Thoracic aorta (tissue), 2 donors: ENCODE data around the gene DEAF1. TPM values are rescaled to one million over a fixed set of nuclear protein-coding genes. Genes with fewer than 3 reads are reported as not detected.
A peak's percentile ranks its signal among the peaks of the same experiment; 100 is the strongest.

ENCODE experiments used
- ATAC-seq: fragments of 150-250 bp; one replicate; pipeline ENCODE4 v1.8.0; 2017; ENCODE audit warnings: low read depth; ENCODE audit not compliant: insufficient number of reproducible peaks, low FRiP score
- DNase-seq: peaks from one replicate; pipeline ENCODE4 v3.0.0-alpha.2; 2020; ENCODE audit warnings: low spot score
- H3K27ac ChIP-seq, 2 donors: fragments of 200-600 bp; sonication (generic); 1 replicate in 1 of 2; 2 replicates in 1 of 2; pipeline ENCODE4 v1.5.1; 2016; ENCODE audit warnings: mild to moderate bottlenecking in 2 of 2, moderate library complexity in 2 of 2
- H3K27me3 ChIP-seq: fragments of 200-600 bp; sonication (generic); replicated peaks from 2 replicates; pipeline ENCODE4 v1.6.0; 2016; ENCODE audit warnings: mild to moderate bottlenecking; ENCODE audit not compliant: insufficient read depth
- H3K36me3 ChIP-seq: fragments of 200-600 bp; sonication (generic); one replicate; pipeline ENCODE4 v1.5.1; 2016
- H3K4me1 ChIP-seq, 2 donors: fragments of 200-600 bp; sonication (generic); 1 replicate in 1 of 2; 2 replicates in 1 of 2; pipeline versions ENCODE4 v1.5.1 to v1.6.0; 2016; ENCODE audit warnings: low read depth in 2 of 2, mild to moderate bottlenecking in 1 of 2; ENCODE audit not compliant: control insufficient read depth in 1 of 2
- H3K4me3 ChIP-seq: fragments of 200-600 bp; sonication (generic); 2 replicates; pipeline ENCODE4 v1.5.1; 2016; ENCODE audit warnings: mild to moderate bottlenecking
- H3K9me3 ChIP-seq: fragments of 200-600 bp; sonication (generic); 2 replicates; pipeline ENCODE4 v1.5.1; 2016
- total RNA-seq, 2 donors: library from RNA; depleted of rRNA; stranded (reverse); fragments of >200 nt; gene quantifications; one replicate each; pipeline versions ENCODE4 v1.1.0 to v1.2.3, GENCODE V29; 2016
- TF ChIP-seq, protein P1 (sequence below): fragments of 200-600 bp; sonication (generic); IDR thresholded peaks from one replicate; pipeline ENCODE4 v1.5.1; 2019; ENCODE audit warnings: antibody characterized with exemption

Gene DEAF1
- total RNA-seq, 2 donors from 2014 or later = 22.1 to 67.0 TPM

GRCh38 chr11:733072-733471, 38.0 kb upstream of the DEAF1 start:
- Histone ChIP-seq H3K27me3 (no peaks in the 10 kb centered on the region), H3K9me3 (no peaks in the 10 kb centered on the region), H3K4me3 (no peak overlapping the region), H3K36me3 (no peaks in the 10 kb centered on the region), H3K27ac (no peak overlapping the region), H3K4me1 (peaks cover 4 to 8% of the 10 kb centered on the region in 2 donors)
- DNase-seq (no peak), ATAC-seq (no peak)
- TF ChIP-seq, protein P1, sequence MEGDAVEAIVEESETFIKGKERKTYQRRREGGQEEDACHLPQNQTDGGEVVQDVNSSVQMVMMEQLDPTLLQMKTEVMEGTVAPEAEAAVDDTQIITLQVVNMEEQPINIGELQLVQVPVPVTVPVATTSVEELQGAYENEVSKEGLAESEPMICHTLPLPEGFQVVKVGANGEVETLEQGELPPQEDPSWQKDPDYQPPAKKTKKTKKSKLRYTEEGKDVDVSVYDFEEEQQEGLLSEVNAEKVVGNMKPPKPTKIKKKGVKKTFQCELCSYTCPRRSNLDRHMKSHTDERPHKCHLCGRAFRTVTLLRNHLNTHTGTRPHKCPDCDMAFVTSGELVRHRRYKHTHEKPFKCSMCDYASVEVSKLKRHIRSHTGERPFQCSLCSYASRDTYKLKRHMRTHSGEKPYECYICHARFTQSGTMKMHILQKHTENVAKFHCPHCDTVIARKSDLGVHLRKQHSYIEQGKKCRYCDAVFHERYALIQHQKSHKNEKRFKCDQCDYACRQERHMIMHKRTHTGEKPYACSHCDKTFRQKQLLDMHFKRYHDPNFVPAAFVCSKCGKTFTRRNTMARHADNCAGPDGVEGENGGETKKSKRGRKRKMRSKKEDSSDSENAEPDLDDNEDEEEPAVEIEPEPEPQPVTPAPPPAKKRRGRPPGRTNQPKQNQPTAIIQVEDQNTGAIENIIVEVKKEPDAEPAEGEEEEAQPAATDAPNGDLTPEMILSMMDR = no peak

DNA sequence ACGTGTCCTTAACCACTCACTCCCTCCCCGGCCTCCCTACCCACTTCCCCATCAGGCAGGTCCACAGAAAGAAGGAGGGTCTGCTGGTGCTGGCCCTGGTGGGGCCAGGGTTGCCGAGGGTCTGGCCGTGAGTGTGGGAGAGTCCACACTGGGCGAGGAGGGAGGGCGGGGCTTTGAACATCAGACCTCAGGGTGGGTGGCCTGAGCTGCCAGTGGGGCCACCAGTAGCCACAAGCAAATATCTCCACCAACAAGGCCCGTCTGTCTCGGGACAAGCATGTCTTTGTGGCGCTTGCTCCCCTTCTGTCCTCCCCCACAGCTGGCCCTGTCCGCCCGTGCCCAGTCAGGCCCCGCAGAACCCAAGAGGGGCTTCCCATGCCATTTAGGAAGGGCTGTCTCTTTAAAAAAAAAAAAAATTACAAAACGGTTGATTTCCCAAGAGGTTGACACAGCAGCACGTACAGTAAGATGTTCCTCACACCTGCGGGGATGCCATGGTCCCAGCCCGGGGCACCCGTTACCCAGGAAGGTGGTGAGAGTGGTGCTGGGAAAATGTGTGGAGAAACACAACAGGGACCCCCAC, 34.6 kb upstream of the DEAF1 start:
- Histone ChIP-seq H3K4me3 (no peak overlapping the region), H3K9me3 (no peaks in the 10 kb centered on the region), H3K27me3 (no peaks in the 10 kb centered on the region), H3K36me3 (no peaks in the 10 kb centered on the region), H3K4me1 (peaks cover 22 to 34% of the 10 kb centered on the region in 2 donors), H3K27ac (peak overlapping the region in 1 of 2 donors; percentile 94)
- DNase-seq (no peak), ATAC-seq (no peak)
- TF ChIP-seq, protein P1 = no peak

GRCh38 chr11:728901-729491, 34.0 kb upstream of the DEAF1 start:
- ATAC-seq (no peak), DNase-seq (no peak)
- H3K4me3 ChIP-seq = no peak overlapping the region
- H3K4me1 ChIP-seq = peaks cover 22 to 34% of the 10 kb centered on the region in 2 donors
- peak overlapping the region; percentile 70 to 94 for H3K27ac ChIP-seq
- H3K9me3 ChIP-seq = no peaks in the 10 kb centered on the region
- H3K36me3 ChIP-seq = no peaks in the 10 kb centered on the region
- TF ChIP-seq, protein P1 = no peak
- no peaks in the 10 kb centered on the region for H3K27me3 ChIP-seq

DNA sequence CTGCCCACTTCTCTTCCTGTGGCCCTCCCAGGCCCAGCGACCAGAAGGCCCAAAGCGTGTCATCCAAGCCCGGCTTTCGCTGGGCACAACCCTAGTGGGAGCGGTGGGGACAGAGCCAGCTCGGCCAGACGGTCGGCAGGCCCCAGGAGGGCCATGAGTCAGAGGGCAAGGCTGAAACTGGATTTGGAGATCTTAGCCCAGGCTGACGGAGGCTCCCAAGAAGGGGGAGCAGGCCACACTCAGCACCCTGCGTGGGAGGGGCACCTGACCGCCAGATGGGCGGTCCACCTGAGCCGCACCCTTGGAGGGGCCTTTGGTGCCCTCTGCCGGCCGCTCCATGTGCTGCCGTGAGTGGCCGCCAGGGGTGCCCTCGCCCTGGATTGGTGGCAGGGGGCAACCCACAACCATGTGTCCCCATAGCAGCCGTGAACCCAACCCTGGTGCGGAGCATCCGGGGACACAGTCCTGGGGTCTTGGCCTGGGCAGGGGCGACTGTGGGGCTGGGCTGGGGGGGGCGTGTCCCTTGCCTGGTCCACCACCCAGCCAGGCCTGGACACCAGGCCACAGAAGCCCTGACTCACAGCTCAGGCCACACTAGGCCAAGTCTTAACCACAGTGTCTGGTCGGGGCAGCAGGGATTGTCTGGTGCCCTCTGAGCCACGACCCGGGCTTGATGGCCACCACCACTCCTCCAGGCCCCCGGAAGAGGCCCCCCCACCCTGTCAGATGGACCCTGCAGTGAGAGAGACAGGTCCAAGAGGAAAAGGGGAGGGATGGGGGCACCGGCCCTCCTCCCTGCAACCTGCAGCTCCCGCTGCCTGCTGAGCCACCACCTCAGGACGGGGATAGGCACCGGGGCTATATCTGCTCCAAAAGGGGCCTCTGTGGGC, 33.1 kb upstream of the DEAF1 start:
- Histone ChIP-seq H3K27me3 (no peaks in the 10 kb centered on the region), H3K4me1 (peaks cover 22 to 34% of the 10 kb centered on the region in 2 donors), H3K27ac (peak overlapping the region; percentile 70 to 94), H3K4me3 (no peak overlapping the region), H3K9me3 (no peaks in the 10 kb centered on the region), H3K36me3 (no peaks in the 10 kb centered on the region)
- ATAC-seq (peak; percentile 63), DNase-seq (peak; percentile 86)
- TF ChIP-seq, protein P1 = peak; percentile 98

- no peak for ATAC-seq
- Histone ChIP-seq H3K9me3 (no peaks in the 10 kb centered on the region), H3K27me3 (no peaks in the 10 kb centered on the region), H3K4me3 (no peak overlapping the region), H3K27ac (peak overlapping the region; percentile 70 to 94), H3K36me3 (no peaks in the 10 kb centered on the region), H3K4me1 (peaks cover 22 to 34% of the 10 kb centered on the region in 2 donors)
- TF ChIP-seq, protein P1 = no peak
- DNase-seq = no peak
These were observed 32.3 kb upstream of the DEAF1 start for GRCh38 chr11:727281-727701.
